ENCODE results near the gene PLBD1. TPM values are rescaled to one million over a fixed set of nuclear protein-coding genes. Genes with fewer than 3 reads are reported as not detected.
A peak's percentile ranks its signal among the peaks of the same experiment; 100 is the strongest.

Gene PLBD1
- total and polyA plus RNA-seq, 2 donors (not counting 1 experiment from before 2014, with no cell fraction given): 0.76 to 5.1 TPM

DNA sequence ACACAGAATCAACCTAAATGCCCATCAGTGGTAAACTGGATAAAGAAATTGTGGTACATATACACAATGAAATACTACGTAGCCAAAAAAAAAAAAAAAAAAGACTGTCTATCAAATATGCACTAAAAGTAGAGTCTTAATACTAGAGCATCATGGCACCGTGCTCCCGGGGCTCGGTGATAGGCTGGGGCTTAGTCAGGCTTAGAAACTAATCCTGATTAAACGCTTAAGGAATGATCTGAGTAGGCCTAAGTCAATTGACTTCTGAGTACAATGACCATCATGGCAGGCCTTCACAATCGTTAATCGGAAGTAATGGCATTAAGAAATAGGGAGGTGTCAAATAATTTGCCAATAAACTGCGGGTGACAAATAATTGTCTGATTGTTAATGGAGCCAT lies 9.7 kb downstream of the PLBD1 start:
- no peak overlapping the region for H3K4me3 ChIP-seq (replicated peaks in 1 of 4; ENCODE audit: control extremely low read depth in 1 of 4, insufficient read depth in 1 of 4, low read depth in 3 of 4, low read length in 4 of 4)
- no peak overlapping the region for H3K27ac ChIP-seq (ENCODE audit: insufficient read depth, low read length)
- no peak for DNase-seq (ENCODE audit: low read depth in 2 of 2)
- H3K4me1 ChIP-seq (ENCODE audit: control insufficient read depth, extremely low read depth, insufficient read depth, low read length): no peaks in the 10 kb centered on the region
- no peak overlapping the region for H3K9ac ChIP-seq (ENCODE audit: insufficient read depth, low read length)
- H3K79me2 ChIP-seq (ENCODE audit: control insufficient read depth, insufficient read depth, low read length): no peaks in the 10 kb centered on the region
- H3K9me3 ChIP-seq (ENCODE audit: control insufficient read depth, insufficient read depth, low read depth, low read length): no peaks in the 10 kb centered on the region
- TF ChIP-seq, protein P1, sequence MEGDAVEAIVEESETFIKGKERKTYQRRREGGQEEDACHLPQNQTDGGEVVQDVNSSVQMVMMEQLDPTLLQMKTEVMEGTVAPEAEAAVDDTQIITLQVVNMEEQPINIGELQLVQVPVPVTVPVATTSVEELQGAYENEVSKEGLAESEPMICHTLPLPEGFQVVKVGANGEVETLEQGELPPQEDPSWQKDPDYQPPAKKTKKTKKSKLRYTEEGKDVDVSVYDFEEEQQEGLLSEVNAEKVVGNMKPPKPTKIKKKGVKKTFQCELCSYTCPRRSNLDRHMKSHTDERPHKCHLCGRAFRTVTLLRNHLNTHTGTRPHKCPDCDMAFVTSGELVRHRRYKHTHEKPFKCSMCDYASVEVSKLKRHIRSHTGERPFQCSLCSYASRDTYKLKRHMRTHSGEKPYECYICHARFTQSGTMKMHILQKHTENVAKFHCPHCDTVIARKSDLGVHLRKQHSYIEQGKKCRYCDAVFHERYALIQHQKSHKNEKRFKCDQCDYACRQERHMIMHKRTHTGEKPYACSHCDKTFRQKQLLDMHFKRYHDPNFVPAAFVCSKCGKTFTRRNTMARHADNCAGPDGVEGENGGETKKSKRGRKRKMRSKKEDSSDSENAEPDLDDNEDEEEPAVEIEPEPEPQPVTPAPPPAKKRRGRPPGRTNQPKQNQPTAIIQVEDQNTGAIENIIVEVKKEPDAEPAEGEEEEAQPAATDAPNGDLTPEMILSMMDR (conservative IDR thresholded peaks at IDR 0.05 in 1 of 2, IDR thresholded peaks at IDR 0.05 in 1 of 2; ENCODE audit: low read depth in 1 of 2, low read length in 2 of 2): no peak
- no peak for TF ChIP-seq EZH2 (IDR thresholded peaks at IDR 0.05; ENCODE audit: low read length, missing control alignments)
- H4K20me1 ChIP-seq (ENCODE audit: control insufficient read depth, extremely low read depth, insufficient read depth, low read length): no peaks in the 10 kb centered on the region
- H2AFZ ChIP-seq (ENCODE audit: low read length): no peak overlapping the region
- H3K36me3 ChIP-seq (ENCODE audit: control insufficient read depth, insufficient read depth, low read length): no peaks in the 10 kb centered on the region
- no peak overlapping the region for H3K4me2 ChIP-seq (ENCODE audit: extremely low read depth, insufficient read depth, low read length)
- no peaks in the 10 kb centered on the region for H3K27me3 ChIP-seq (ENCODE audit: control insufficient read depth, insufficient read depth, low read length)

DNA sequence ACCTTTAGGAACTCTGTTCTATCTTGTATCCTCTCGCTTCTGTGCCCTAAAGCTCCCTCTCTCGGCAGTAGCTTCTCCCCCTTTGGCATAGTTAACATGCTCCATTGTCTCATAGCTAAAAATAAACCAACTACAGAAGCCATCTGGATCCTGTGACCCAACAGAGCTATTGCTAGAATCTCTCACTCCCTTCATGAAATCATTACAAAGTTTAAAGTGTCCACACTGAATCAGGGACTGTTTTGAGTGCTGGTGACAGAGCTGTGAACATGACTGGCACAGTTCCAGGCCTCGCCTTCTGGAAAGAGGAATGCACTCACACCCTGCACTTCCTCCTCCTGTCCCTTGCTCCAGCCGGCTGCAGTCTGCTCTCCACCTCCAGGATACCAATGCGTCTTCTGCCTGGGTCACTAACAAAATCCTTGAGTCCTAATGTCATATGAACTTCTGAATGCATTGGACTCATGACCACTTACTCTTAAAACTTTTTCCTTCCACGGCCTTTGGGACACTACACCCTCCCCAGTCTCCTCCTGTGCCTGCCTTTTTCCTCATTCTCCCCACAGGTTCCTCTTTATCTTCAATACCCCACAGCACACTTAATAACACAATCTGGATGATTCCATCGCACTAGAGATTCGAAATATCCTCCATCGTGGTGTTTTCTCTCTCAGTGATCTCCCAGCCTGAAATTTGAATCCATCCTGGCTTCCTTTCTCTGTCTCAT lies 13.2 kb downstream of the PLBD1 start:
- Histone ChIP-seq H3K4me1 (ENCODE audit: control insufficient read depth, extremely low read depth, insufficient read depth, low read length) (no peaks in the 10 kb centered on the region), H3K79me2 (ENCODE audit: control insufficient read depth, insufficient read depth, low read length) (no peaks in the 10 kb centered on the region), H3K27ac (ENCODE audit: insufficient read depth, low read length) (no peak overlapping the region), H4K20me1 (ENCODE audit: control insufficient read depth, extremely low read depth, insufficient read depth, low read length) (no peaks in the 10 kb centered on the region), H3K9ac (ENCODE audit: insufficient read depth, low read length) (no peak overlapping the region), H3K36me3 (ENCODE audit: control insufficient read depth, insufficient read depth, low read length) (no peaks in the 10 kb centered on the region), H3K9me3 (ENCODE audit: control insufficient read depth, insufficient read depth, low read depth, low read length) (no peaks in the 10 kb centered on the region), H2AFZ (ENCODE audit: low read length) (no peak overlapping the region), H3K4me3 (replicated peaks in 1 of 4; ENCODE audit: control extremely low read depth in 1 of 4, insufficient read depth in 1 of 4, low read depth in 3 of 4, low read length in 4 of 4) (no peak overlapping the region), H3K27me3 (ENCODE audit: control insufficient read depth, insufficient read depth, low read length) (no peaks in the 10 kb centered on the region), H3K4me2 (ENCODE audit: extremely low read depth, insufficient read depth, low read length) (no peak overlapping the region)
- DNase-seq (ENCODE audit: low read depth in 2 of 2): peak in 1 of 2 donors; percentile 14
- no peak for TF ChIP-seq EZH2 (IDR thresholded peaks at IDR 0.05; ENCODE audit: low read length, missing control alignments)
- TF ChIP-seq, protein P1 (conservative IDR thresholded peaks at IDR 0.05 in 1 of 2, IDR thresholded peaks at IDR 0.05 in 1 of 2; ENCODE audit: low read depth in 1 of 2, low read length in 2 of 2): peak in 1 of 2 donors; percentile 11

DNA sequence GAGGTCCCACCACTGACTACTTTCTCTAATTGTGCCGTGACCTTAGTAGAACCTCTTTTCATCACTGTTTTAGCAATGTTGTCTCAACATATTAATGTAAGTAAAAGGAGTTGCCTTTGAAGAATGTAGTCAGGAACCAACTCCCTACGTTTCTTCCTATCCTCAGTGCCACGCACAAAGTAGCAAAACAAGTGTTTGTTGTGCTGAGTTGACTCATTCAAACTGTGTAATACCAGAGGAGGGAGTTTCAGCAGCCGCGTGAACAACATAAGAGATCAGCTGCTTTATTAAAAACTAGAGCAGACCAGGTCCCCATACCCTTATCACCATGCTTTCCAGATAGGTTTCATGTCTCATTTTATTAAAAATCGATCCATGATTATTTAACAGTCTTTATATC lies 19.1 kb downstream of the PLBD1 start:
- no peak overlapping the region for H3K4me2 ChIP-seq (ENCODE audit: extremely low read depth, insufficient read depth, low read length)
- no peak overlapping the region for H3K27ac ChIP-seq (ENCODE audit: insufficient read depth, low read length)
- H3K9ac ChIP-seq (ENCODE audit: insufficient read depth, low read length): no peak overlapping the region
- H3K4me3 ChIP-seq (replicated peaks in 1 of 4; ENCODE audit: control extremely low read depth in 1 of 4, insufficient read depth in 1 of 4, low read depth in 3 of 4, low read length in 4 of 4): no peak overlapping the region
- H3K79me2 ChIP-seq (ENCODE audit: control insufficient read depth, insufficient read depth, low read length): no peaks in the 10 kb centered on the region
- no peaks in the 10 kb centered on the region for H3K4me1 ChIP-seq (ENCODE audit: control insufficient read depth, extremely low read depth, insufficient read depth, low read length)
- H3K9me3 ChIP-seq (ENCODE audit: control insufficient read depth, insufficient read depth, low read depth, low read length): no peaks in the 10 kb centered on the region
- no peak for DNase-seq (ENCODE audit: low read depth in 2 of 2)
- no peaks in the 10 kb centered on the region for H4K20me1 ChIP-seq (ENCODE audit: control insufficient read depth, extremely low read depth, insufficient read depth, low read length)
- H3K36me3 ChIP-seq (ENCODE audit: control insufficient read depth, insufficient read depth, low read length): no peaks in the 10 kb centered on the region
- no peak overlapping the region for H2AFZ ChIP-seq (ENCODE audit: low read length)
- no peaks in the 10 kb centered on the region for H3K27me3 ChIP-seq (ENCODE audit: control insufficient read depth, insufficient read depth, low read length)
- no peak for TF ChIP-seq EZH2 (IDR thresholded peaks at IDR 0.05; ENCODE audit: low read length, missing control alignments)
- TF ChIP-seq, protein P1 (conservative IDR thresholded peaks at IDR 0.05 in 1 of 2, IDR thresholded peaks at IDR 0.05 in 1 of 2; ENCODE audit: low read depth in 1 of 2, low read length in 2 of 2): no peak

All from fibroblast of lung (primary cell).